Measurements from ENCODE around the gene ADAT3. TPM values are rescaled to one million over a fixed set of nuclear protein-coding genes. Genes with fewer than 3 reads are reported as not detected.

ADAT3 gene
- total RNA-seq, 1 experiment from 2014 or later = 6.9 TPM

- Mint-ChIP-seq H3K27ac (ENCODE audit: low read depth, unreplicated experiment) (no peak overlapping the region), H3K27me3 (ENCODE audit: insufficient read depth, unreplicated experiment) (no peaks in the 10 kb centered on the region), H3K4me3 (ENCODE audit: unreplicated experiment) (no peak overlapping the region), H3K36me3 (ENCODE audit: insufficient read depth, unreplicated experiment) (peaks cover 26% of the 10 kb centered on the region), H3K9me3 (ENCODE audit: unreplicated experiment) (no peaks in the 10 kb centered on the region), H3K4me1 (ENCODE audit: insufficient read depth, unreplicated experiment) (no peaks in the 10 kb centered on the region)
- ChIA-PET CTCF (interaction anchor here (0.6 to 1.2 kb wide), 4 partner anchors 9 to 770 kb away, joined by 3 to 11 read pairs (median 4); no protein-coding TSS in a partner anchor), POLR2A (interaction anchor here (0.7 to 2.9 kb wide), 3 partner anchors 8 to 1231 kb away, joined by 3 to 16 read pairs (median 8); partner anchors contain the start of gene ABHD17A)
- BruUV-seq (replicated peaks) = no TSS peak
- DNase-seq (ENCODE audit: unreplicated experiment) = no peak
- intact Hi-C loops (cut with micrococcal nuclease) = no loop called here
- no peak for TF ChIP-seq CTCF (IDR thresholded peaks at IDR 0.05; ENCODE audit: unreplicated experiment)
Observed at GRCh38 chr19:1866693-1867348, 38.4 kb upstream of the ADAT3 start.

- BruUV-seq (replicated peaks) = no TSS peak
- Mint-ChIP-seq H3K4me3 (ENCODE audit: unreplicated experiment) (no peak overlapping the region), H3K36me3 (ENCODE audit: insufficient read depth, unreplicated experiment) (peaks cover 26% of the 10 kb centered on the region), H3K9me3 (ENCODE audit: unreplicated experiment) (no peaks in the 10 kb centered on the region), H3K27me3 (ENCODE audit: insufficient read depth, unreplicated experiment) (no peaks in the 10 kb centered on the region), H3K27ac (ENCODE audit: low read depth, unreplicated experiment) (no peak overlapping the region), H3K4me1 (ENCODE audit: insufficient read depth, unreplicated experiment) (no peaks in the 10 kb centered on the region)
- CTCF ChIA-PET = interaction anchor here (1.2 kb wide), 1 partner anchor 10 kb away, joined by 3 read pairs; no protein-coding TSS in a partner anchor
- no peak for DNase-seq (ENCODE audit: unreplicated experiment)
- no peak for TF ChIP-seq CTCF (IDR thresholded peaks at IDR 0.05; ENCODE audit: unreplicated experiment)
- POLR2A ChIA-PET = interaction anchor here (0.7 kb wide), 1 partner anchor 1230 kb away, joined by 3 read pairs; no protein-coding TSS in a partner anchor
- intact Hi-C loops (cut with micrococcal nuclease) = no loop called here
Observed at GRCh38 chr19:1867349-1867724, 37.9 kb upstream of the ADAT3 start.

GRCh38 chr19:1868971-1869370, 36.2 kb upstream of the ADAT3 start:
- intact Hi-C loops (cut with micrococcal nuclease) = no loop called here
- Mint-ChIP-seq H3K36me3 (ENCODE audit: insufficient read depth, unreplicated experiment) (peaks cover 32% of the 10 kb centered on the region), H3K4me3 (ENCODE audit: unreplicated experiment) (no peak overlapping the region), H3K27me3 (ENCODE audit: insufficient read depth, unreplicated experiment) (no peaks in the 10 kb centered on the region), H3K9me3 (ENCODE audit: unreplicated experiment) (no peaks in the 10 kb centered on the region), H3K4me1 (ENCODE audit: insufficient read depth, unreplicated experiment) (peaks cover 2% of the 10 kb centered on the region), H3K27ac (ENCODE audit: low read depth, unreplicated experiment) (no peak overlapping the region)
- CTCF ChIA-PET = interaction anchor here (0.6 to 1.1 kb wide), 2 partner anchors 31 to 32 kb away, joined by 3 read pairs; no protein-coding TSS in a partner anchor
- BruUV-seq (replicated peaks) = no TSS peak
- no peak for DNase-seq (ENCODE audit: unreplicated experiment)
- POLR2A ChIA-PET = interaction anchor here (0.6 kb wide), 1 partner anchor 46 kb away, joined by 3 read pairs; no protein-coding TSS in a partner anchor
- no peak for TF ChIP-seq CTCF (IDR thresholded peaks at IDR 0.05; ENCODE audit: unreplicated experiment)

- peaks cover 7% of the 10 kb centered on the region for H3K4me1 Mint-ChIP-seq (ENCODE audit: insufficient read depth, unreplicated experiment)
- BruUV-seq (replicated peaks) = no TSS peak
- no peaks in the 10 kb centered on the region for H3K27me3 Mint-ChIP-seq (ENCODE audit: insufficient read depth, unreplicated experiment)
- peaks cover 31% of the 10 kb centered on the region for H3K36me3 Mint-ChIP-seq (ENCODE audit: insufficient read depth, unreplicated experiment)
- H3K9me3 Mint-ChIP-seq (ENCODE audit: unreplicated experiment) = no peaks in the 10 kb centered on the region
- no peak overlapping the region for H3K4me3 Mint-ChIP-seq (ENCODE audit: unreplicated experiment)
- intact Hi-C loops (cut with micrococcal nuclease) = loop anchor here (5.0 kb wide), 1 partner anchor 36 kb away; the partner anchor contains the start of genes ADAT3 and SCAMP4
- ChIA-PET CTCF (interaction anchor here (0.5 kb wide), 1 partner anchor 27 kb away, joined by 4 read pairs; no protein-coding TSS in a partner anchor), POLR2A (interaction anchor here (1.3 kb wide), 1 partner anchor 191 kb away, joined by 3 read pairs; no protein-coding TSS in a partner anchor)
- no peak for TF ChIP-seq CTCF (IDR thresholded peaks at IDR 0.05; ENCODE audit: unreplicated experiment)
- no peak for DNase-seq (ENCODE audit: unreplicated experiment)
- H3K27ac Mint-ChIP-seq (ENCODE audit: low read depth, unreplicated experiment) = no peak overlapping the region
Observed at GRCh38 chr19:1871140-1871597, 34.0 kb upstream of the ADAT3 start.
